ENCODE data around the gene IQCF2. TPM values are rescaled to one million over a fixed set of nuclear protein-coding genes. Genes with fewer than 3 reads are reported as not detected.
"Not testable (repeated sequence)": the region's sequence is repeated elsewhere in the genome, so short reads cannot be mapped to it uniquely, and the experiment has no call there.

IQCF2 gene
- total RNA-seq (2014; rRNA removed; shearing (Covaris generic)), result not detected in 2 replicates

DNA sequence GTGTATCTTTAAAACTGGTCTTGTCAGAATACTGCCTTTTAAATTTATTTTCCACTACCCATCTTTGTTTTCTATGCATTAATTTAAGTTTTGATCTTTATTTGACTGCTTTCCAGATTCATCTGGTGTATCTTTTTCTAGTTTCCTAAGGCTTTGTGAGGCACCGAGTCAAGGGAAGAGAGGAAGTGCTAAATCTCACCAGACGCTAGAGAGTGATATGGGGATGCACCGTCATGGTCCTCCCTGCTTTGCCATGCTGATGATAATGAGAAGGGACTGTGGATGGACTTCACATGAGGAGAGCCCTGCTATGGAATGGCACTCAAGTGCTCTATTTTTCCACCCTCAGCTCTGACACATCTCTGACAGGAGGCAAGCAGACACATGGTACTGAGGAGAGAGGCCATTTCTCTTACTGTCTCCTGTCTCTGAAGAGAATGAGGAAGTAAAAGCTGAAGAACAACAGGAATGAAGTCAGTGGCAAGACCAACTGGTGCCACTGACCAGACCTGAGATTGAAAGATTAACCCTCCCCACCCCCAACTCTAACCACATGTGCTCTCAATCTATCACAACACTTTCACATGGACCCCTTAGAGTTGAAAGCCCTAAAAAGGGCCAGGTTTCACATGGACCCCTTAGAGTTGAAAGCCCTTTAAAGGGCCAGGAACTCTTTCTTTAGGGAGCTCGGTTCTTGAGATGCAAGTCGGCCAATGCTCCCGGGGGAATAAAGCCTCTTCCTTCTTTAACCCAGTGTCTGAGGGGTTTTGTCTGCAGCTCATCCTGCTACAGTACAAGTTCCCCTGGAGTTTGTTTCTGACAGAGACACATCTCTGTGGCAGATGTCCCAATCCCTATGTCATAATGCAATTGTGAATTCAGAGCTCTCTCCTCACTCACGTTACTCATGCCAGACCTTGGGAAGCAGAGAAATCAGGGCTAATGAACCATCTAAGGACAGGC lies at the start of gene IQCF2:
Gene IQCF2 (plus strand): TSS at position 913 of the 963 bp plus-strand sequence. CDS start 52 bp downstream, outside the sequence.
- no peak for DNase-seq (ENCODE audit: low spot score)

DNA sequence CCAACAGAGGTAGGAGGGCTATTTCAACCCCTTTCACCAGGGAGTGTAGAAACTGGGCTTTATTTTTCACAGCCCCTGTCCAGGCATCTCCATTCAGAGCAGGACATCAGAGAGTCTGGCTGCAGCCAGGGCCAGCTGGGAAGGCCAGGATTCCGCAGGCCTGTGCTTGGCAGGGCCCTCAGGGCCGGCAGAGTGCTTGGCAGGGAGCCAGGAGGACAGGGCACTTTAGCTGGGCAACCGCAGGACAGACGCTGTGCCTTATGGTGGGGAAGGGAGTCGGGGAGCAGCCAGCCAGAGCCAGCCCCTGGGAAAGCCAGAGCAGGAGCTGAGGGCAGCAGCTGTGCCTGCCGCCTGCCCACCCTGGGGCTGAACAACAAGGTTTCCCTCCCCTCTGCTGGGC lies 47.9 kb upstream of the IQCF2 start:
- DNase-seq (ENCODE audit: low spot score), result no peak

DNA sequence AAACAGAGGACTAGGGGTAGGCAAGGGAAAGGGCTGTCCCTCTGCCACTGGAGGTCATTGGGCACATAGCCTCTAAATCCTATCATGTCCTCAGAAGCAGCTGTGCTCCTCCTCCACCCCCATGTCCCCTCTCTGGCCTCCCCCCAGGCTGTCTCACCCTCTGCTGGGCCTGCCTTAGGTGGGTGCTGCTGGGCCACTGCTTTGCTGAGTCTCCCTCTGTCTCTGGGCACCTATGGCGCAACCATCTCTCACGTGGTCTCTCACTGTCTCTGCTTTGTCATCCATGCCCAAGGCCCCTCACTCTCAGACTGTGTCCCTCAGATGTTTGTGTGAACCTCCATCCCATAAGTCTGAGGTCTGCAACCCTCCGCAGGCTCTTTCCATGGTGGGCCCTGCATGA lies 47.4 kb upstream of the IQCF2 start:
- no peak for DNase-seq (ENCODE audit: low spot score)

DNA sequence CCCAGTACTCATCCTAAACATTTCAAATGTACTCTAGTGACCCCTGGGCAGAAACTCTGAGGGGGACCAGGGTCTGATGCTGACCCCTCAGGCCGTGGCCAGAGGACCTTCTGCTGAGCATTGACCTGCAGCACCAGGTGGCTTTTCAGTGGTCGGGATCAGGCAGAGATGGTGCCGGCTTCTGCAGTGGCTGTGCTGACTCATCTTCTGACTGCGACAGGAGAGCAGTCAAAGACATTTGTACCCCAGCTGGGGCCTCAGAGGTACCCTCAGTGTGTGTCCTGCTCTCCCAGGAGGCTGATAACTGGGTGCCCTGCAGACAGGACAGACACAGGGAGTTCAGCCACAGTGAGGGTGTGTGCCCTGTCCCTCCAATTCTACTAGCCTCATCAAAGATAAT lies 45.8 kb upstream of the IQCF2 start:
- no peak for DNase-seq (ENCODE audit: low spot score)

DNA sequence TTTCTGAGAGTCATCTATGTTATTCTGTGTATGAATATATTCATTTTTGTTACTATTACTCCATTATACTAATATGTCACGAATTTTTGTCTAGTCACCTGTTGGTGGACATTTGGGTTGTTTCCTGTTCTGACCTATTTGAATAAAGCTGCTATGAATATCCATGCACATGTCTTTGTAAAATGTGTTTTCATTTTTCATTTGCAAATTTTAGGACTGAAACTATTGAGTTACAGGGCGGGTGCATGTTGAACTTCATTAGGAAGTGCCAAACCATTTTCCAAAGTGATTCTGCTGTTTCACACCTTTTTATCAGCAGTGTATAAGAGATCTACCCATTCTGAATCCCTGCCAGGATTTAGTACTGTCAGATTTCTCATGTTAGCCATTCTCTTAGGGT lies 44.7 kb upstream of the IQCF2 start:
- DNase-seq (ENCODE audit: low spot score), result no peak

DNA sequence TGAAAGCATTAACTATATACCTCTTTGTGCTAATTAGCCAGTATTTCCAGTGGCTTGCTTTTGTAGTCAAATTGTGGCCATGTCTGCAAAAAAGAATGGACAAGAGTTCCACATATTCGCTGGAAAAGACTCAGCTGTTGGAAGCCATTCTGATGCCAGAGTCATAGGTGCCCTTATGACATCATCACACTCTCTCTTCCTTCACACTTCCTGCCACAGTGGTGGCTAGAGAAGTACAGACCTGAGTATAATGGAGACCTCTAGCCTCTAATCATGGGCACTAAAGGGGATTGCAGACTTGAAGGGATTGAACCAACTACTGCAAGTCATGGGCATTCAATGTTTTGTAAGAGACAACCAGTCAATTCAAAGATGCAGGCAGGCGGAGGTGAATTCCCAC lies 44.0 kb upstream of the IQCF2 start:
- DNase-seq (ENCODE audit: low spot score), result no peak

DNA sequence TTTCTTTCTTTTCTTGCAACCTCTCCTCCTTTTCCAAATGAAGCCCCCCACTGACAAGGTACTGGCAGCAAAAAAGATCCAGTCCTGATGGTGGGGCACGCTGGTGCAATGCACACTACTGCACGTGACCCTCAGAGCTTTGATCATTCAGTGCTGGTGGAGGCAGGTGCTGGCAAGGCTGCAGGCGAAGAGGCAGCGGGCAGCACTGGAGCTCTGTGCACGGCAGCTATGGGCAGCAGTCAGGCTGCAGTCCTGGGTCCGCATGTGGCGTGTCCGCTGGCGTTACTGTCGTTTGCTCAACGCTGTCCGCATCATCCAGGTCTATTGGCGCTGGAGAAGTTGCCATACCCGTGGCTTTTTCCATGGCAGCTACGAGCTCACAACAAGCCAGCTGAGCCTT lies 42.3 kb upstream of the IQCF2 start:
- no peak for DNase-seq (ENCODE audit: low spot score)

DNA sequence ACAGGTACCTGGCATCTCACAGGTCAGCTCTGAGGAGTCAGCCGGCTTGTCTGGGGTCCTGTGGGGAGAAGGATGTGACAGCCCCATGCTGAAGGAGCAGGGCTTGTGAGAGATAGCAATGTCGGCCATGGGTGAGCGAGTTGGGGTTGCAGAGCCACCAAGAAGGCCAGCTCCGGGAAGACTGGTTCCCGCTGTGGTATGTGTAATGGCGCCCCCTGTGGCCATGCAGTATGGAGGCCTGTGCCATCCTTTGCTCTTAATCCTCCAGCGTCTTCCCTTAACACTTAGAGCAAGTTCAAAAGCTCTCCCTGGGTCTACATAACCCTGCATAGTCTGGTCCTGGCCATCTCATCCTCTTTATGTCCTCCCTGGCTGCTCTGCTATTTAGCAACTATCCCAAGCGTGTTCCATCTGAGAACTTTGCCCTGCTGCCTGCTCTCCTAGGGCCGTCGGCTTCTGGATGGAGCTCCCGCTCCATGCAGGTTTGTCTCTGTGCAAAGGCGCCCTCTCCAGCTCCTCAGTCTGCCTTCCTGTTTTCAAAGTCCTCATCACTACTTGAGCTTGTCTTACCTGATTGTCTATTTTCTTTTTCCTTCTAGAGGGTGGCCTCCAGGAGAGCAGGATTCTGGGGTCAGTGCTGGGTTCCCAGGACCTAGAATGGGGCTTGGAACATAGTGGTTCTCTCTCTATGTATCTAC lies 41.6 kb upstream of the IQCF2 start:
- DNase-seq (ENCODE audit: low spot score), result no peak

DNA sequence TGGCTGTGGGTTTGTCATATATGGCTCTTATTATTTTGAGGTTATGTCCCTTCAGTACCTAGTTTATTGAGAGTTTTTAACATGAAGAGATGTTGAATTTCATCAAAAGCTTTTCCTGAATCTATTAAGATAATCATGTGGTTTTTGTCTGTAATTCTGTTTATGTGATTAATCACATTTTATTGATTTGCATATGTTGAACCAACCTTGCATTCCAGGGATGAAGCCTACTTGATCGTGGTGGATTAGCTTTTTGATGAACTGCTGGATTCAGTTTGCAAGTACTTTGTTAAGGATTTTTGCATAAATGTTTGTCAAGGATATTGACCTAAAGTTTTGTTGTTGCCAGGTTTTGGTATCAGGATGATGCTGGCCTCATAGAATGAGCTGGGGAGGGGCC lies 33.1 kb upstream of the IQCF2 start:
- DNase-seq (ENCODE audit: low spot score), result no peak

DNA sequence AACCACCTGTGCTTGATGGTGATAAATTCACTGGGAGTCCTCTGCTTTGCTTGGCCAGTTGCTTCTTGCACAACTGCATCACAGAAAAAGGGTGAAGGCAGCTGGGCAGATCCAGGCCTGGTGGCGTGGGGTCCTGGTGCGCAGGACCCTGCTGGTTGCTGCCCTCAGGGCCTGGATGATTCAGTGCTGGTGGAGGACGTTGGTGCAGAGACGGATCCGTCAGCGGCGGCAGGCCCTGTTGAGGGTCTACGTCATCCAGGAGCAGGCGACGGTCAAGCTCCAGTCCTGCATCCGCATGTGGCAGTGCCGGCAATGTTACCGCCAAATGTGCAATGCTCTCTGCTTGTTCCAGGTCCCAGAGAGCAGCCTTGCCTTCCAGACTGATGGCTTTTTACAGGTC lies 31.1 kb upstream of the IQCF2 start:
- no peak for DNase-seq (ENCODE audit: low spot score)

DNA sequence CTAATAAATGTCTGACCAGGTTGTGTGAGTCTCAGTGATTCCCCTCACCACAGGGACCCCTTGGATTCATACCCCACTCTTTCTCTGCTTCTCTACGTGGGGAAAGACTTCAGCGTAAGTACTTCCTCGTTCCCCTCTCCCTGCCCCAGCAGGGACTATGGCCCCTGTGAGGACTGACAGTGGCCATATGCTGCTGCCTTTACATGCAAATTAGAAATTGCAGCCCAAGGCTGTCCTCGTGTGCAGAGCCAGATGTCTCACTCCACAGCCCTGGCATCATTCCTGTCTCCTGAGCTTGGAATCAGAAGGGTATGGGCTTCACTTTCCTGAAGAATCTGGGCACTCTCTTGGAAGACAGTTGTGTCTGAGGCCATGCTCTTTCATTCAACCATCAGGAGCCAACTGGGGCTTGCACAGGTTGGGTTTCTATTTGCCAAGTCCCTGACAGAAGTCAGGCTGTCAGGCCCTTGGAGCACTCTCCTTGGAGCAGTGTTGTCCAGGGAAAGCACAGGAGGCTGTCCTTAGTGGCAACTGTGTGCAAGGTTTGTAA lies 30.5 kb upstream of the IQCF2 start:
- DNase-seq (ENCODE audit: low spot score), result no peak

DNA sequence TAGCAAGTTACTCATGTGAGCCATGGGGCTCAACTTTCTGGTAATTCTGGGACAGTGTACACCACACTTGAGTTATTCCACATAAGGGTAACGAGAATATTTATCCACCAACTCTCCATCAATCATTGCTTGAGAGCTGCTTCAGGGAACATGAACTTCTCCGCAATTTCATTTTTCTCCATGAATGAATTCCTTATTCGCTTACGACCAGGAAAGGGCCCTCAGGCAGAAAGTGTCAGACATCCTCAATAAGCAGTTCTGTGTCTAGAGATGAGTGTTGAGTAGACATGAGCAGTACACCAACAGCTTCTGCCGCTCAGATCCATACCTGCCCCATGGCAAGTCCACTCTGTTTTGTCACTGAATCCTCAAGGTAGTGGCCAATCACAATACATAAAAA lies 24.8 kb upstream of the IQCF2 start:
- no peak for DNase-seq (ENCODE audit: low spot score)

DNA sequence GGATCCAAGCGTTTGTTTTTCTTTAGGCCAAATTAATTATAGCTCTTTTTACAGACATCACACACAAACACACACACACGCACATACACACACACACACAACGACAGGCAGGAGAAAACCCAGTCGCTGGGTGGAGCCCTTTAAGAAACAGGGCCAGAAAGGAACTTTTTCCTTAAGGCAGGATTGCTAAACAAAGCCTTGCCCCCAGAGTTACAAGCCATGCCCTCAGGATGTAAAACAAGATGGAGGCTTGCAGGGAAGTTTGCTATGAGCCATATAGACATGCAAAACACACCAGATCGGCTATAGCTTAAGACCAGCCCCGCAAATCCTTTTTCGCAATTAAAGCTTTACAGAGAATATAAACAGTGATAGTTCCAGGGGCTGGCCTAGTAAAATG lies 16.3 kb upstream of the IQCF2 start:
- no peak for DNase-seq (ENCODE audit: low spot score)

DNA sequence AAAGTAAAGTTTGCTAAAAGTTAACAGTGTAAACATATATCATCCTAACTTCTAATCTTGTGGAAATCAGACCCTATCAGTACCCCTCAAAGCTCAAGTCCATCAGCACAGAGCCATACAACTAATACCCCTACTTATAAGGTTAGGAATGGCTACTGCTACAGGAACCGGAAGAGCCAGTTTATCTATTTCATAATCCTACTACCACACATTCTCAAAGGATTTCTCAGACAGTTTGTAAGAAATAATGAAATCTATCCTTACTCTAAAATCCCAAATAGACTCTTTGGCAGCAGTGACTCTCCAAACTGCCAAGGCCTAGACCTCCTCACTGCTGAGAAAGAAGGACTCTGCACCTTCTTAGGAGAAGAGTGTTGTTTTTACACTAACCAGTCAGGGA lies 6.0 kb upstream of the IQCF2 start:
- not testable (repeated sequence) for DNase-seq (ENCODE audit: low spot score)

DNA sequence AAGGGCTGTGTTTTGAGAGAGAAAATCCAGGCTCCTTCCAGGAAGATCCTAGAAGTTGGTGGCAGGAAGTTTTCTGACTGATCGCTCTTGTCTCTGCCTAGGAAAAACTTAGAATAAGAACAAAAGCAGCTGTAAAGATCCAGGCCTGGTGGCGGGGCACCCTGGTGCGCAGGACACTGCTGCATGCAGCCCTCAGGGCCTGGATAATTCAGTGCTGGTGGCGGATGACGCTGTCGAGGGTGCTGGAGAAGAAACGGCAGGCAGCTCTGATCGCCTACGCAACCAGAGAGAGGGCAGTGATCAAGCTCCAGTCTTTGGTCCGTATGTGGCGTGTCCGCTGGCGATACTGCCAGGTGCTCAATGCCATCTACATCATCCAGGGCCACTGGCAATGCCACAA lies 1.5 kb downstream of the IQCF2 start:
- no peak for DNase-seq (ENCODE audit: low spot score)

DNA sequence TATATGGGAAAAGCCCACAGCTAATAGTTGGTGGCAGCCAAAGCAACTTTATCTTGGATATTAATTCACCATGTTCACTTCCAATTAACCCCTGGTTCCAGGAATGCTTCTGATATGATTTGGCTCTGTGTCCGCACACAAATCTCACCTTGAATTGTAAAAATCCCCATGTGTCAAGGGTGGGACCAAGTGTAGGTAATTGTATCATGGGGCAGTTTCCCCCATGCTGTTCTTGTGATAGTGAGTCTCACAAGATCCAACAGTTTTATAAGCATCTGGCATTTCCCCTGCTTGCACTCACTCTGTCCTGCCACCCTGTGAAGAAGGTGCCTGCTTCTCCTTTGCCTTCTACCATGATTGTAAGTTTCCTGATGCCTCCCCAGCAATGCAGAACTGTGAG lies 7.5 kb downstream of the IQCF2 start:
- DNase-seq (ENCODE audit: low spot score), result not testable (repeated sequence)

DNA sequence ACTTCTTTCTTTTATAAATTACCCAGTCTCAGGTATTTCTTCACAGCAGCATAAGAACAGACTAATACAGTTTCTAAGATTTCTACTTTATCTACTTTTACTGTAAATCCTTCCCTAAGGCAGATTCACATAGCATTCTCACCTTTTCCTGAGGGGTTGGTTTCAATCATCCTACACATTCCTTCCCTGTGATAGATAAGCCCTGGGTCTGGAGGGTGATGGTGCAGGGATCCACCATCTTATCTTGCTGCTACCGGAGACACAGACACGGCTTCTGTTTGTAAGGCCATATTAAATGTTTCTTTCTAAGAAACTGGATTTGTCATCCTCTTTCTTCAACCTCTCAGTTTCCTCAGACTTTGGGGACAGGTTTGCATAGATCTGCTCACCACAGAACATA lies 7.9 kb downstream of the IQCF2 start:
- no peak for DNase-seq (ENCODE audit: low spot score)

DNA sequence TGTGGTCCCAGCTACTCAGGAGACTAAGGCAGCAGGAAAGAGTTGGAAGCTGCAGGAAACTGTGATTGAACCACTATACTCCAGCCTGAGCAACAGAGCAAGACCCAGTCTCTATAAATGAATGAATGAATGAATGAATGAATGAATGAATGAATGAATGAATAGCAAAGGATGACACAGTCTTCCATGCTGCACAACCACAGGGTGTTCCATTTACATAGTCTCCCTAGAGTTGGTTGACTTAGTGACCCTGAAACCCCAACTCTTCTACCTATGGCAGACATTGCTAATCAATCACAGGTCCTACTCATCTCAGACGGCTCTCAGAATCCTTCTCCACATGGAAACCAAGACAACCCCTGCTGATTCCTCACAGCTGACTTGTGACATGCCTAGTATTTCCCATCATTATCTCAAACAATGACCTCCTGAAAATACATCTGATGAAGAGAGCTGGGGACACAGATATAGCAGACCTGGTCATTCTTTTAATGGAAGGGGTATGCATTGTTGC lies 11.9 kb downstream of the IQCF2 start:
- DNase-seq (ENCODE audit: low spot score), result no peak

DNA sequence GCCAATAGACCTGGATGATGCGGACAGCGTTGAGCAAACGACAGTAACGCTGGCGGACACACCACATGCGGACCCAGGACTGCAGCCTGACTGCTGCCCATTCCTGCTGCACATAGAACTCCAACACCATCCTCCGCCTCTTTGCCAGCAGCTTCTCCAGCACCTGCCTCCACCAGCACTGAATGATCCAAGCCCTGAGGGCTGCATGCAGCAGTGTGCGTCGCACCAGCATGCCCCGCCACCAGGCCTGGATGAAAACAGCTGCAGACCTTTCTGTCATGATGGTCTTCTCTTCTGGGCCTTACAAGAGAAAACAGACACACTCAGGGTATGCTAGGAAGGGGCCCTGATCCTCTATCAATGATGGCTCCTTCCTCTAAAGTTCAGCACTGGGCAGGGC lies 12.5 kb downstream of the IQCF2 start:
- DNase-seq (ENCODE audit: low spot score), result no peak

DNA sequence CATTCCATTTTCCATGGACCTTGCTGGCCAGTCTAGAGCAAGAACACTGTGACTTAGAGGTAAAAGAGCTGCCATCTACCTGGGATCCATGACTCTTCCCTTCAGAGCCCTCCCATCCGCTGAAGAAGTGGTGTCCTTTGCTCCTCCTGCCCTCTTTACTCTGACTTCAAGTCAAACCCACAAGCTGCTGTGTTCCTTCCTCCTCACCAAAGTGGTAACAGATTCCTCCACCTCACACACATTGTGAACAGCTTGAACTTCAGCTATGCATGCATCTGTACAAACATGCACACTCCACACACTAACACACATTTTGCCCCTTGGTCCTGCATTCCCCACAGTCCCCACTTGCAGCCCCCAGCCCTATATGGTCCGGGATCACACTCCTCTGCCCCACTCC lies 13.0 kb downstream of the IQCF2 start:
- DNase-seq (ENCODE audit: low spot score), result no peak

DNA sequence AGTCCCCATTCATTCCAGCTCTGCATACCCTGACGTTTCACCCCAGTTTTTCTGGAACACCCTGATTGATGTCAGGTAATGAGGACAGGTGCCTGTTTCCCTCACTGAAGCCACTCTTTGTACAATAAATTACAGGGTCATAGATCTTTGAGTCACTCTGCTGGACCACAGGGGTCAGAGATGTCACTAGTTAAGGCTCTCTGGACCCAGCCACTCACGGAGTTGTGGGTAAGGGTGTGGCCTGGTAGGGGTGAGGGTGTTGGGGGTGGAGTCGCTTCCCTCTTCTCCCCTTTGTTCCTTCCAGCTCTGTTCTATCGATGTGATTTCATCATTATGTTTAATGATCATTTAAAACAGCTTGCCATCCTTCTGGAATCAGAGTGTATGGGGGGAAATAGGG lies 13.5 kb downstream of the IQCF2 start:
- DNase-seq (ENCODE audit: low spot score), result no peak

DNA sequence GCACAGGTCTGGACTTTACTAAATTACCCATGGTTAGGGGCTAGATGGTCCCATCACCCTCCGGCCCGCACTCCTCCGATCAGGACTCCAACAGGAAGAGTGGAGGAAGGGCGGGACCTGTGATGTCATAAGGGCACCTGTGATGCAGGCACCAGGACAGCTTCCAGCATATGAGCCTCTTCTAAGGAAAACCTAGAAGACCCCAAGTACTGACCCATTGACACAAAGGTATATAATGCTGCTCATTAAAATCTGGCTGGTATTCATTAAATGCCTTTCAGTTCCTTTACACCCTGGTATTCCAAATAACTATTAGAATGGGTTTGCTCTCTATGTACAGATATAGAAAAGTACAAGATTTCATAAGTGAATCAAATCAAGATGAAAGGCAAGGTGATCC lies 14.1 kb downstream of the IQCF2 start, which contains the start of gene IQCF5:
Gene IQCF5 (minus strand): TSS at position 101 of the 400 bp plus-strand sequence. CDS start 70 bp downstream, at position 31.
- no peak for DNase-seq (ENCODE audit: low spot score)
